Neural crest cell (in vitro differentiated cells): Measurements from ENCODE around the gene GLA. TPM values are rescaled to one million over a fixed set of nuclear protein-coding genes. Genes with fewer than 3 reads are reported as not detected.
A peak's percentile ranks its signal among the peaks of the same experiment; 100 is the strongest.

Experiments
- DNase-seq: peaks from one replicate; pipeline ENCODE4 v3.0.0; 2021; ENCODE audit warnings: low read depth, mixed read lengths, low spot score
- H3K27ac Mint-ChIP-seq: one replicate; pipeline ENCODE4 v1.8.0; 2021; ENCODE audit warnings: mild to moderate bottlenecking, mixed read lengths; ENCODE audit not compliant: unreplicated experiment
- H3K27me3 Mint-ChIP-seq: 2 replicates; pipeline ENCODE4 v1.8.0; 2021; ENCODE audit warnings: low read depth, mild to moderate bottlenecking, mixed read lengths
- H3K36me3 Mint-ChIP-seq: 2 replicates; pipeline ENCODE4 v1.8.0; 2021; ENCODE audit warnings: low read depth, mild to moderate bottlenecking, mixed read lengths
- H3K4me1 Mint-ChIP-seq: 2 replicates; pipeline ENCODE4 v1.8.0; 2021; ENCODE audit warnings: mixed read lengths
- H3K4me3 Mint-ChIP-seq: one replicate; pipeline ENCODE4 v1.8.0; 2021; ENCODE audit warnings: mild to moderate bottlenecking, mixed read lengths
- H3K9me3 Mint-ChIP-seq: 2 replicates; pipeline ENCODE4 v1.8.0; 2021; ENCODE audit warnings: mixed read lengths
- CTCF ChIP-seq: fragments of 200-600 bp; sonication (generic); conservative IDR thresholded peaks from 2 replicates; pipeline ENCODE4 v1.5.0; 2021; ENCODE audit warnings: antibody characterized with exemption, mild to moderate bottlenecking
- total RNA-seq: library from RNA; stranded (reverse); gene quantifications from 2 replicates; pipeline ENCODE4 v1.2.1, GENCODE V29; 2021

The GLA gene
- total RNA-seq, 1 donor from 2014 or later: 50.7 TPM

- TF ChIP-seq CTCF: no peak
Measured at GRCh38 chrX:101368800-101369199, 38.9 kb downstream of the GLA start.

GRCh38 chrX:101365301-101365795, 42.4 kb downstream of the GLA start:
- H3K36me3 Mint-ChIP-seq: no peaks in the 10 kb centered on the region
- TF ChIP-seq CTCF: no peak
- H3K27me3 Mint-ChIP-seq: peaks cover 2% of the 10 kb centered on the region
- H3K27ac Mint-ChIP-seq: no peak overlapping the region
- H3K9me3 Mint-ChIP-seq: no peaks in the 10 kb centered on the region
- no peaks in the 10 kb centered on the region for H3K4me1 Mint-ChIP-seq
- H3K4me3 Mint-ChIP-seq: no peak overlapping the region
- no peak for DNase-seq

More at GRCh38 chrX:101368800-101369199, 38.9 kb downstream of the GLA start:
- no peaks in the 10 kb centered on the region for H3K36me3 Mint-ChIP-seq
- H3K27ac Mint-ChIP-seq: no peak overlapping the region
- H3K4me1 Mint-ChIP-seq: no peaks in the 10 kb centered on the region
- no peak for DNase-seq
- H3K27me3 Mint-ChIP-seq: peaks cover 2% of the 10 kb centered on the region
- H3K9me3 Mint-ChIP-seq: no peaks in the 10 kb centered on the region
- no peak overlapping the region for H3K4me3 Mint-ChIP-seq

- Mint-ChIP-seq H3K27me3 (no peaks in the 10 kb centered on the region), H3K4me3 (no peak overlapping the region), H3K9me3 (no peaks in the 10 kb centered on the region), H3K27ac (peak overlapping the region; percentile 72), H3K36me3 (no peaks in the 10 kb centered on the region), H3K4me1 (no peaks in the 10 kb centered on the region)
- DNase-seq: no peak
- TF ChIP-seq CTCF: no peak
Measured at GRCh38 chrX:101362757-101363156, 45.0 kb downstream of the GLA start.

- no peaks in the 10 kb centered on the region for H3K36me3 Mint-ChIP-seq
- TF ChIP-seq CTCF: no peak
- no peak overlapping the region for H3K4me3 Mint-ChIP-seq
- no peaks in the 10 kb centered on the region for H3K9me3 Mint-ChIP-seq
- no peaks in the 10 kb centered on the region for H3K4me1 Mint-ChIP-seq
- H3K27ac Mint-ChIP-seq: no peak overlapping the region
- H3K27me3 Mint-ChIP-seq: no peaks in the 10 kb centered on the region
- no peak for DNase-seq
Measured at GRCh38 chrX:101362116-101362515, 45.6 kb downstream of the GLA start.

GRCh38 chrX:101360390-101360789, 47.3 kb downstream of the GLA start:
- H3K27ac Mint-ChIP-seq: no peak overlapping the region
- no peak for DNase-seq
- H3K27me3 Mint-ChIP-seq: no peaks in the 10 kb centered on the region
- H3K4me3 Mint-ChIP-seq: no peak overlapping the region
- no peak for TF ChIP-seq CTCF
- peaks cover 2% of the 10 kb centered on the region for H3K9me3 Mint-ChIP-seq
- H3K4me1 Mint-ChIP-seq: no peaks in the 10 kb centered on the region
- no peaks in the 10 kb centered on the region for H3K36me3 Mint-ChIP-seq

- no peaks in the 10 kb centered on the region for H3K27me3 Mint-ChIP-seq
- H3K9me3 Mint-ChIP-seq: peaks cover 2% of the 10 kb centered on the region
- no peak for DNase-seq
- no peak overlapping the region for H3K27ac Mint-ChIP-seq
- no peak overlapping the region for H3K4me3 Mint-ChIP-seq
- no peaks in the 10 kb centered on the region for H3K4me1 Mint-ChIP-seq
- H3K36me3 Mint-ChIP-seq: peaks cover 2% of the 10 kb centered on the region
- no peak for TF ChIP-seq CTCF
Measured at GRCh38 chrX:101359966-101360365, 47.8 kb downstream of the GLA start.
